Dendritic cell treated with granulocyte-macrophage colony-stimulating factor and Interleukin-4, amounts not matched to agents 40 ng/mL and 50 ng/mL, for 4 days (primary cell): Measurements from ENCODE around the gene SNRPA1.
A peak's percentile ranks its signal among the peaks of the same experiment; 100 is the strongest.

Source experiments
- H3K27ac Mint-ChIP-seq: one replicate; pipeline ENCODE4 v1.8.0; 2022; ENCODE audit warnings: mild to moderate bottlenecking, mixed read lengths
- H3K27me3 Mint-ChIP-seq: one replicate; pipeline ENCODE4 v1.8.0; 2022; ENCODE audit warnings: mild to moderate bottlenecking, mixed read lengths
- H3K36me3 Mint-ChIP-seq: one replicate; pipeline ENCODE4 v1.8.0; 2022; ENCODE audit warnings: low read depth, mixed read lengths
- H3K4me1 Mint-ChIP-seq: one replicate; pipeline ENCODE4 v1.8.0; 2022; ENCODE audit warnings: low read depth, mixed read lengths
- H3K4me3 Mint-ChIP-seq: one replicate; pipeline ENCODE4 v1.8.0; 2022; ENCODE audit warnings: mild to moderate bottlenecking, moderate library complexity, mixed read lengths
- H3K9me3 Mint-ChIP-seq: one replicate; pipeline ENCODE4 v1.8.0; 2022; ENCODE audit warnings: mixed read lengths
- intact Hi-C: fragments of 100-400 bp; cut with micrococcal nuclease; formaldehyde crosslinking; loops from one replicate; pipeline ENCODE4 v1.15.0; 2022

The SNRPA1 gene

DNA sequence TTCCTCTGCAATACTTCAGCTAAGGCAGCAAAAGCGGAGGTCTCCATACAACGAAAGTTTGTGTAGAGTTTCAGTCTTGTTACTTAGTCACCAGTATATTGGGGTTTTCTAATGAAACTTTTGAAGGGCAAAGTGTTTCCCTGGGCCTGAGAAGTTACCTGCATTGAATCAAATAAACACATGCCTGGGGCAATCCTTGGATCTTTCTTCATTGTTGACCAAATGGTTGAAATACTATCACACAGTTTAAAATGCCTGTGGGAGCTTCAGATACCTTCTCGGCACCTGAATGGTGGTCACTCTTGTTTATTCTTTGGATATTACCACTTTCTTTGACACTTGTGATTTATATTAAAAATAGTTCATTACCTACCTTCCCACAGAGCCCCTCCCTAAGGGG is 42.2 kb downstream of the SNRPA1 start:
- peak overlapping the region; percentile 91 for H3K27ac Mint-ChIP-seq
- intact Hi-C loops, result loop anchor here (10.0 kb wide), 2 partner anchors 128 to 338 kb away; partner anchors contain the start of gene LRRK1
- H3K4me1 Mint-ChIP-seq, result peaks cover 34% of the 10 kb centered on the region

DNA sequence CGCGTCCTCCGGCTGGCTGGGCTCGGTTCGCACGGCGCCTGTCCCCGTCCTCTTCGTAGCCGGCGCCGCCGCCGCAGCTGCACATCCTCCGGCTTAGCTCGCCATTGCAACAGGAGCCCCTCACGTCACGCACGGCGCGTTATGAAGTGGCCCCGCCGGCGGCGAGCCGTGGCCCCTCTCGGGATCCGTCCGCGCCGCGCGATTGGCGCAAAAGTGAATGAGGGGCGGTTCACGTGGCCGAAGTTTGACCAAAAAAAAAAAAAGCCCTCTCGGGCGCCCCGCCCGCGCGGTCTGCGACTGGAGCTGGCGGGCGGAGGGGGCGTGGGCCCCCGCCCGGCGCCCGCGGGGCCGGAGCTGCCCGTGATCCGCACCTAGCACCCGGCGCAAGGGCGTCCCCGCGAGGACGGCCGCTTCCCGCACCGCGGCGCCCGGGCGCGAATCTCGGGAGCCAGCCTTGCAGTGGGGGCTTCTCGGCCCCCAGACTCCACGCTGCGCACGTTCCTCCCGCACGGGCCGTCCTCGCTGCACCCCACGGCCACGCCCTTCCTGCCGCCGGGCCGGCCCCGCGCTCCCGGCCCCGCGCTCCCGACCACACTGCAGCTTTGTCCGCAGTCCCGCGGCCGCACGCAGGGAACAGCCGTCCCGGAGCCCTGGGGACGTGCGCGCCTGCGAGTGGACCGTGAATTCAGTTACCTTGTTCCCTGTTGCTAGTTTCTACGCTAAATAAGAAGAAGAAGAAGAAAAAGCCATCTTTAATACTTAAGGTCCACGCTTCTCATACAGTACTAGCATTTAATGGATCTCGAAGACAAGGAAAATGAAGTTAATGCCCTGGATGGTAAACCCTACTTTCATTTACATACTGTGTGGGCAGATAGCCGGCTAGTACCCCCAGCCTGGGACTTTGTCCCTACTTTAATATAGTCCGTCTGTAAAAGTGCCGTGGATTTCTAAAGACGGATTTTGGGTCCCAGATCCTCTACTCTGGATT is 42.9 kb downstream of the SNRPA1 start, which contains the start of gene CHSY1:
Gene CHSY1, minus strand, starts transcription at position 219 of the 991 bp plus-strand sequence. CDS start 592 bp downstream, outside the sequence.
- H3K36me3 Mint-ChIP-seq, result peaks cover 4% of the 10 kb centered on the region
- H3K27me3 Mint-ChIP-seq, result peaks cover 7% of the 10 kb centered on the region
- H3K4me1 Mint-ChIP-seq, result peaks cover 41% of the 10 kb centered on the region
- H3K9me3 Mint-ChIP-seq, result no peaks in the 10 kb centered on the region
- peak within 1 kb of the TSS; percentile 91 for H3K27ac Mint-ChIP-seq
- intact Hi-C loops, result loop anchor here (10.0 kb wide), 2 partner anchors 127 to 337 kb away; partner anchors contain the start of gene LRRK1
- peak within 1 kb of the TSS; percentile 97 for H3K4me3 Mint-ChIP-seq

More for the DNA sequence above, 42.2 kb downstream of the SNRPA1 start:
- no peaks in the 10 kb centered on the region for H3K36me3 Mint-ChIP-seq
- H3K4me3 Mint-ChIP-seq, result peak overlapping the region; percentile 97
- no peaks in the 10 kb centered on the region for H3K9me3 Mint-ChIP-seq
- peaks cover 7% of the 10 kb centered on the region for H3K27me3 Mint-ChIP-seq

DNA sequence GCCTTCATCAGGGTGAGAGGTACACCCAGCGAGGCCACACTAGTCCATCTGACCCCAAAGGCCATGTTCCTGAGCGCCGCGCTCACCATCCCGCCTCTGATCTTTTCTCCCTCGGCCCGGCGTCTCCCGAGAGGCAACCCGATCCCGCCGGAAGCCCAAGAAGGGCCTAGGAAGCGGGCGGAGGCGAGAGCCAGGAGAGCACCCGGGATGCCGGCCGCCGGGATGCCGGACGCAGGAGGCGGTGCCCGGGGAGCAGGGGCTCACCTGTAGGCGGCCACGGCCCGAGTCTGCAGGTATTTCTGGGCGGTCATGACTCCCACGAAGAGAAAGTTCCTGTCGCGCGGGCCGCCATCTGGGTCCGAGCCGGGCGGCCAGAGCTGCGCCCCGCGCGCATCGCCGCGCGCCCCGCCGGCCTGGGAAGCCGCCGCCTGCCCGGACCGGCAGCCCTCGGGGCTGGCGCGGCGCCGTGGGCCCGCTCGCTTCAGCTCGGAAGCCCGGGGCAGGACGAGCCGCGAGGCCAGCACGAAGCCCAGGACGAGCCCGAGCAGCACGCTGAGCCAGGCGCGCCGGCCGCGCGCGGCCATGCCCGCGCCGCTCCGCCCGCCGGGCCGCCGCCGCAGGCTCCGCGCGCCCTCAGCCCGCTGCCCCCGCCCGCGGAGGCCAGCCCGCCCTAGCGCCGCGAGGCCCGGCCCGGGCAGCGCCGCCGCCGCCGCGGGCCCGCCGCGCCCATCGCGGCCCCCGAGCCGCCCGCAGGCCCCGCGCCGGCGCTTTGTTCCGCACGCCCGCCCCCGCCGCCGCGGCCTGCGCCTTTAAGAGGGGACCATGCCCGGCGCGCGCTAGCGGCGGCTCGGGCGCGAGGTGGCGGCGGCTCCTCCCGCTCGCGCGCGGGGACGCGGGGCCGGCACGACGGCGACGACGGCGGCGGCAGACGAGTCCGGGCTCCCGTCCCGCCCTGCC is 43.9 kb downstream of the SNRPA1 start:
- Mint-ChIP-seq H3K4me1 (peaks cover 51% of the 10 kb centered on the region), H3K27me3 (peaks cover 7% of the 10 kb centered on the region), H3K9me3 (no peaks in the 10 kb centered on the region), H3K36me3 (peaks cover 7% of the 10 kb centered on the region), H3K4me3 (peak overlapping the region; percentile 85), H3K27ac (peak overlapping the region; percentile 91)
- intact Hi-C loops, result loop anchor here (10.0 kb wide), 2 partner anchors 126 to 336 kb away; partner anchors contain the start of gene LRRK1

DNA sequence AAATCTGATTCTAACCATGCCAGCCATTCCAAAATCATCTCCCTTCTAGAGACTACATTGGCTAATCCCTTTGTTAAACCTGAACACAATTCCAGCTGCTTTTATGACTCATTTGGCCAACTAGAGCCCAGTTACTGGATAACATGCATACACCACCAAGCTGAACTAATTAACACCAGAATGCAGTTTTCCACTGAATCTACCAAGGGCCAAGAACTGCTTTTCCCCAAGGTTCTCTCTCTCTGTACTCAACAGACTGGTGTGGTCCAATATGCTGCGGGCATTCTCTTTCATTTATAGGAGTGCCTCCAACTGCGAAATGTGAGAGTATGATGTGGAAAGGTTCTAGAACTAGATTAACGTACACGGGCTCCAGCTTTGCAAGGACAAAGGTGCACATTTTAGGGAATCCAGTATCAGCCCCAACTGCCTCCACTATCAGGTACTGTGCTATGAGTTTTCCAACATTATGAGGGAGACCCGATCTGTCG is 44.7 kb downstream of the SNRPA1 start:
- Mint-ChIP-seq H3K4me3 (peak overlapping the region; percentile 81), H3K27ac (peak overlapping the region; percentile 70), H3K9me3 (no peaks in the 10 kb centered on the region), H3K36me3 (peaks cover 7% of the 10 kb centered on the region), H3K27me3 (peaks cover 3% of the 10 kb centered on the region), H3K4me1 (peaks cover 58% of the 10 kb centered on the region)
- intact Hi-C loops, result loop anchor here (10.0 kb wide), 2 partner anchors 126 to 336 kb away; partner anchors contain the start of gene LRRK1

DNA sequence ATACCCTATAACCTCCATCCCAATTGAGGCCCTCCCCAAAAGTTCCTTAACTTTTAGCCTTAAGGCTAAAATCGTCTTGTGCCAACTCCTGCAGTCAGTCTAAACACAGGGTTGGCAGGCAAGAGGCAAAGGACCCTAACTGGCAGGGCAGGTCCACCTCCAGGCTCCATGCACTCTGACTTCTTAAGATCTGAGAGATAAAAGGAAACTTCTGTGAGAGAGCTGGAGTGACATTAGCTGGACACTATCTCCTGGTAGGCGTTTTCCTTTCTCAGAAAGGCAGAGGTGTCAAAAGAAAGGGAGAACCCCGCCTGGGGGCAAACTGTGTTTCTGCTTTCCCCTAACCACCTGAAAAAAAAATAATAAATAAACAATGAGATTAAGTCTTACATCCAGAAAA is 46.8 kb downstream of the SNRPA1 start:
- Mint-ChIP-seq H3K27ac (no peak overlapping the region), H3K27me3 (no peaks in the 10 kb centered on the region), H3K36me3 (peaks cover 12% of the 10 kb centered on the region), H3K4me3 (no peak overlapping the region), H3K4me1 (peaks cover 77% of the 10 kb centered on the region), H3K9me3 (no peaks in the 10 kb centered on the region)
- intact Hi-C loops, result no loop called here

DNA sequence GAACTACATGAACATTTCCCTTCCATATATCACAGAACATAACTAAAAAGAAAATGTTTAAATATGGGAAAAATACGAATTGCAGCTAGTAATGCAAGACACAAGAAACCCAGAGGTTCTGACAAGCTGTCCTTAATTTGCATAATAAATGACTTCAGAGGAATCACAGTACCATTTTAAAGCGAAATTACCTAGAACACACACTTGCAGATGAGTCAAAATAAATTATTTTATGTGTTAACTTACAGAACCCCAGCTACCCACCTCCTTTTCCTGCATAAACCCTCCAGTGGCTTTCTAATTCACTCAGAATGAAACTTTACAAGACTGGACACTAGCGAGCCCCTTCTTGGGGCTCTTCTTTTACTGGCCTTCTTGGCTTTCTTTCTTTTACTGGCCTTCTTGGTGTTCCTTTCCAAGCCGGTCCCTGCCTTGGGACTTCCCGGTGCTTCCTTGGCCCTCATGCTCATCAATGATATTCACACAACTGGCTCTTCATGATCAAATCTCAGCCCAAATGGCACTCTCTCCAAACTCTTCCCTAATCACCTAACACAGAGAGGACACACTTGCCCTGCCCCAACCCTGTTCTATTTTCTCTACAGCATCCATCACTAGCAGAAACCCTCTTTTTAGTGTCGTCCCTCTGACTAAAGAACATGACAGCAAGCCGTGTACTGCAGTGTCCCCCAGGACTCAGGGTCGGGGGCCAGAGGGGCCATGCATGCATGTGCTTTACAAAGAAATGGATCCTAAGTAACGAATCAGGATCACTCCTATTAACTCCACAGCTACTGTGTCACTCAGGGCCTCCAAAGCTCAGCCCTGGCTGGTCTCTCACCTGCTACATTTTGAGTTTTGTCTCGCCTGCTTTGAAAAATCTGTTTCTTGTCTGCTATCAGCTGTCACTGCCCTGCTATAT is 48.0 kb downstream of the SNRPA1 start:
- intact Hi-C loops, result no loop called here
- Mint-ChIP-seq H3K4me3 (no peak overlapping the region), H3K4me1 (peaks cover 83% of the 10 kb centered on the region), H3K36me3 (peaks cover 13% of the 10 kb centered on the region), H3K27ac (peak overlapping the region; percentile 1), H3K27me3 (no peaks in the 10 kb centered on the region), H3K9me3 (no peaks in the 10 kb centered on the region)

DNA sequence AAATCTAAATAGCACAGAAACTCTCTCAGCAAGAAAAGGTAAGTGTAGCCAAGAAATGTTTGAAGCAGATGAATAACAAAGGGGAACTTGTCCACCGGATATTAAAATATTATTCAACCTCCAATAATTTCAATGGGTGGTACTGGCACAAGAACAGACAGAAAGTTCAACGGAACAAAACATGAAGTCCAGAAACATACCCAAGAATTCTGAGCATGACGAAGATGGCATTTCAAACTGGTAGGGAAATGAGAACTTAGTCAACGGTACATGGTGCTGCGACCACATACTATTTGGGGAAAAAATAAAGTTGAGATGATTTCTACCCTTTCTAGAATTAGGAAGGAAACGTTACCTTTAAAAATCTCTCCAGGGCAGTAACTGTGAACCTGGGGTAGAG is 48.7 kb downstream of the SNRPA1 start:
- Mint-ChIP-seq H3K27ac (peak overlapping the region; percentile 1), H3K27me3 (no peaks in the 10 kb centered on the region), H3K9me3 (no peaks in the 10 kb centered on the region), H3K36me3 (peaks cover 13% of the 10 kb centered on the region), H3K4me3 (no peak overlapping the region), H3K4me1 (peaks cover 86% of the 10 kb centered on the region)
- intact Hi-C loops, result no loop called here

DNA sequence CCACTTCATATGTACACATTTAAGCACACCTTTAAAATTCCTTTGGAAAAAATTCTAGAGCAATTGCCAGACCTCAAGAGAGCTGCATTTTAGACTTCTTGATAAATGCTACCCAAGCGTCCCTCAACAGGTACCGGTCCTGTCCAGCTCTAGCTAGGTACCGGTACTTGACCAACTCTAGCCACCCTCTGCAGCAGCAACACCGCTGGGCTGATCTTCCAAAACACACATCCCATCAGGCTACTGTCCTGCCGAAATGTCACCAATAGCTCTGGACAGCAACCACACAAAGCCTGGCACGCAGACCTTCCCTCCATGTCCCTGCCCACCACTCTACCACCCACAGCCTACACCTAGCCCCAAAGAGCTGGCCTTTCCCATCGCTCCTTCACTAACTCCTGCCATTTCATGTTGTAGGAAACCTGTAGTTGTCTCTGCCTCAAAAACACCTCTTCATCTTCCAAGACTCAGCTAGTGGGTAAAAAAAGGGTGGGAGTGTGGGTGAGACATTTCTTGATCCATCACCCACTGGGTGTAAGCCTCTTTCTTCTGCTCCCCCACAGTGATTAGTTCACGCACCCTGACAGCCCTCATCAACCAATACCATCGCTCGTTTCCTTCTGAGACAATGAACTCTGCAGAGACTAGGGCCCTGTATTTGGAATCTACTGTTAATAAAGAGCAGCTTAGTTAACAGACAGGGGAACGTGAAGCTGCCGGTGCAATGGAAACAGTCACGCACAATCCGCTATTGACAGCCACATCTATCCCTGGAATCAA is 50.0 kb downstream of the SNRPA1 start:
- no peaks in the 10 kb centered on the region for H3K9me3 Mint-ChIP-seq
- H3K36me3 Mint-ChIP-seq, result peaks cover 13% of the 10 kb centered on the region
- H3K4me1 Mint-ChIP-seq, result peaks cover 83% of the 10 kb centered on the region
- no peak overlapping the region for H3K4me3 Mint-ChIP-seq
- intact Hi-C loops, result loop anchor here (5.0 kb wide), 1 partner anchor 38 kb away; no protein-coding TSS in a partner anchor
- H3K27me3 Mint-ChIP-seq, result no peaks in the 10 kb centered on the region
- H3K27ac Mint-ChIP-seq, result peak overlapping the region; percentile 21

DNA sequence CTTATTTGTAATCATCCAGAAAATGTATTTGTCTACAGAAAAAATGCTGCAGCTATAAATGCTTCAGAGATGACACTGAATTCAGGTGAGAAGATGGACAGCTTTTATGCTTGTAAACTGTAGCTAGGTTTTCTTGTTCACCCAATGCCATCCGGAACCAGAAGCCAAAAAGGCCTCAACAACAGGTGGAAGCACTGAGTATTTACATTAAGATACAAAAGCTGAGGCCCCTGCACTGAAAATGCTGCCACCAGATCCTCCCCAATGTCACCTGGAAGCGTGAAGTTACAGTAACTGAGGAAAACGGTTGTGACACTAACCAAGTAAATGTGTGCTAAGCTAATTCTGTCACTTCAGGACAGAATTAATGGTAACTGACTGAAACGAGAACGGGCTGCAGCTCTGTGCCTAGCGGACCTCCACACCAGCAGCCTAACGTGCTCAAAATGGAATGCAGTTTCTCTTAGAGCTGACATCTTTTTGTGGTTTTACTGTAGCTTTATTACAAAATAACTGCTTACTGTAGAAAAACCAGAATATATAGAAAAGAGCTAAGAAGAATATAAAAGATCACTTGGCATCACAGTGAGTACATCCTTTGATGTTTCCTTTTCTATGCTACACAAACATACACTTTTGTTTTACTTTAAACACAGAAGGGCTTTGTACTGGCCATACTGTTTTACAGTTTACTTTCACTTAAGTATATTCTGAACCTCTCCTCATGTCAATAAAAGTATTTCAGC is 50.8 kb downstream of the SNRPA1 start:
- Mint-ChIP-seq H3K27ac (no peak overlapping the region), H3K36me3 (peaks cover 13% of the 10 kb centered on the region), H3K9me3 (no peaks in the 10 kb centered on the region), H3K27me3 (no peaks in the 10 kb centered on the region), H3K4me3 (no peak overlapping the region), H3K4me1 (peaks cover 83% of the 10 kb centered on the region)
- intact Hi-C loops, result loop anchor here (5.0 kb wide), 1 partner anchor 37 kb away; no protein-coding TSS in a partner anchor

DNA sequence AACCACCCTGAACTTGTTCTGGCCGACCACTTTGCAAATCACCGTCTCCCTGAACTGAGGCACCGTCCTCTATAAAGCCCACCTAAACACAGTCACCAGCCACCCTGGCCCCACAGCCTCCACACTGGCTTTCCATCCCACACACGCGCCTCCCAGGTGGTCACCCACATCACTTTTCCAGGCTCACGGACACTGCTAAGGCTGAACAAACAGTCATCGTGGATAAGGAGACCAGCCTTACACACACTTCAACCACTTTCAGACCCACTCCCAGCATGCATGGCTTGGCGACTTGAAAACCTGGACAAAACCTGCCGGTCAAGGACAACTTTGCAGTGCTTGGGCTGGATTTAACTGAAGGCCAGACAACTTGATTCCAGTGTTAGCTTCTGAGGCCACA is 51.6 kb downstream of the SNRPA1 start:
- Mint-ChIP-seq H3K27me3 (no peaks in the 10 kb centered on the region), H3K27ac (peak overlapping the region; percentile 45), H3K4me3 (no peak overlapping the region), H3K36me3 (peaks cover 13% of the 10 kb centered on the region), H3K9me3 (no peaks in the 10 kb centered on the region), H3K4me1 (peaks cover 81% of the 10 kb centered on the region)
- intact Hi-C loops, result loop anchor here (5.0 kb wide), 1 partner anchor 36 kb away; no protein-coding TSS in a partner anchor

DNA sequence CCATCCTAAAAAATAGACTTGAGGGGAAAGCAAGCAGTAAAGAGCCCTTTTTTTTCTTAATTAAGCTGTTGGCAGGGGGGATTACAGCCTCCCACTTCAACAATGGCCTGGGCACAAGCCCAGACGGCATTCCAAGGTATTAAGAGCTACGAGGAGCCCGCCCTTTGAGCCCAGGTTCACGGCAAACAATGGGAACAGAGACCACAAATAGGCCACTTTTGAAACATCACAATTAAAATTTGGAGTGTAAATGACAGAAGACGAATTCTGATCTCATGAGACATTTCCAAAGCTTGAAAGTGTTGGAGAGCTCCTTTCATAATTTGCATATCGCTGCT is 52.1 kb downstream of the SNRPA1 start:
- intact Hi-C loops, result loop anchor here (5.0 kb wide), 1 partner anchor 36 kb away; no protein-coding TSS in a partner anchor

More for the DNA sequence above, 52.1 kb downstream of the SNRPA1 start:
- Mint-ChIP-seq H3K4me1 (peaks cover 76% of the 10 kb centered on the region), H3K27me3 (no peaks in the 10 kb centered on the region), H3K27ac (peak overlapping the region; percentile 45), H3K9me3 (no peaks in the 10 kb centered on the region), H3K36me3 (peaks cover 13% of the 10 kb centered on the region), H3K4me3 (no peak overlapping the region)
